ENCODE measurements around the gene NANP.
"Not testable (repeated sequence)": the region's sequence is repeated elsewhere in the genome, so short reads cannot be mapped to it uniquely, and the experiment has no call there.

NANP gene

DNA sequence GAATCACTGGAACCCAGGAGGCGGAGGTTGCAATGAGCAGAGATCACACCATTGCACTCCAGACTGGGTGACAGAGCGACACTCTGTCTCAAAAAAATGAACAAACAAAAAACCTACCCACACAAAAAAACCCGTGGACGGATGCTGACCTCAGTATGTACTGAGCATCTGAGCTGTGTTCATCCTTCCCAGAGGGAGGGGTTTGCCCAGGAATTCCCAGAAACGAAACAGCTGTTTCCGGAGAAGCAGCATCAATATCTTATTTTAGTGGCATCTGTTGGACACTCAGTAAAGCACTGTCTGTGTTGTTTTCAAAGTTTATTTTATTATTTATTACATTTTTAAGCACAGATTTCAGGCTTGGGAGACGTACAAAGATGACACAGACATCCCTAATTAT is 18.7 kb downstream of the NANP start:
- DNase-seq = no peak

- no peak for DNase-seq
Observed at GRCh38 chr20:25604611-25605010, 19.2 kb downstream of the NANP start.

GRCh38 chr20:25602914-25603309 is 20.9 kb downstream of the NANP start:
- DNase-seq = not testable (repeated sequence)

DNA sequence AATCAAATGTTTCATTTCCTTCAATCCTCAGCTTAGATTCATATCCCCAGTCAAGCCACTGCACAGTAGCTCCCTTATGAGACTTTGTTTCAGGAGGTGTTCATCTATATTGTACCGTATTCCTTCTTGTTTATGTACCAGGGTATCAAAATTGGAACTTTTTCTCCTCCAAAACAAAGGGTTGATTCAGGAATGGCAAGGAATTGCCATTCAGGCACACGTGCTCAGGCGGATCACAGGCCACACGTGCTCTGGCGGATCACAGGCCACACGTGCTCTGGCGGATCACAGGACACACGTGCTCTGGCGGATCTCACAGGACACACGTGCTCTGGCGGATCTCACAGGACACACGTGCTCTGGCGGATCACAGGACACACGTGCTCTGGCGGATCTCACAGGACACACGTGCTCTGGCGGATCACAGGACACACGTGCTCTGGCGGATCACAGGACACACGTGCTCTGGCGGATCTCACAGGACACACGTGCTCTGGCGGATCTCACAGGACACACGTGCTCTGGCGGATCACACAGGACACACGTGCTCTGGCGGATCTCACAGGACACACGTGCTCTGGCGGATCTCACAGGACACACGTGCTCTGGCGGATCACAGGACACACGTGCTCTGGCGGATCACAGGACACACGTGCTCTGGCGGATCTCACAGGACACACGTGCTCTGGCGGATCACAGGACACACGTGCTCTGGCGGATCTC is 21.5 kb downstream of the NANP start:
- DNase-seq = not testable (repeated sequence)

- DNase-seq = no peak
Observed at GRCh38 chr20:25601659-25602058, 22.2 kb downstream of the NANP start.

- no peak for DNase-seq
Observed at GRCh38 chr20:25600632-25601031, 23.2 kb downstream of the NANP start.

- DNase-seq = no peak
Observed at GRCh38 chr20:25592135-25592852, 31.5 kb downstream of the NANP start.

GRCh38 chr20:25590778-25591177 is 33.0 kb downstream of the NANP start:
- DNase-seq = not testable (repeated sequence)

DNA sequence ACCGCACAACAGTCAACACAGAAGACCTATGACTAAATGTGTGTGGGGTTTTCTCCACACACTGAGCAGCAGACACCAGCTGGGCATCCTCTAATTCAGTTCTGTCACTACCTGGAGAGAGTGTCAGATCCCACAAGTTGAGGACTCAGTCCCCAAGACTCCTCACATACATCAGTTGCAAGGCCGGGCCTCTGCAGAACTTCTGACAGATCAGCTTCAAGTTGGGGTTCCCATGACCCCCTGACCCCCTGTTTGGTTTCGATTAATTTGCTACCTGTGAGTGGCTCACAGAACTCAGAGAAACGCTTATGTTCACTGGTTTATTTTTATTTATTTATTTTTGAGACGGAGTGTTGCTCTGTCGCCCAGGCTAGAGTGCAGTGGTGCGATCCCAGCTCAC is 35.3 kb downstream of the NANP start:
- DNase-seq = no peak

GRCh38 chr20:25587536-25587935 is 36.3 kb downstream of the NANP start:
- DNase-seq = no peak

GRCh38 chr20:25586877-25587276 is 36.9 kb downstream of the NANP start:
- DNase-seq = no peak

- peak; percentile 76 for DNase-seq
Observed at GRCh38 chr20:25584905-25585704, 38.7 kb downstream of the NANP start, which contains the start of gene NINL. Gene NINL, minus strand, starts transcription at chr20:25585531. Its CDS starts 58,944 bp downstream, at chr20:25526587.

GRCh38 chr20:25583607-25584006 is 40.2 kb downstream of the NANP start:
- not testable (repeated sequence) for DNase-seq

DNA sequence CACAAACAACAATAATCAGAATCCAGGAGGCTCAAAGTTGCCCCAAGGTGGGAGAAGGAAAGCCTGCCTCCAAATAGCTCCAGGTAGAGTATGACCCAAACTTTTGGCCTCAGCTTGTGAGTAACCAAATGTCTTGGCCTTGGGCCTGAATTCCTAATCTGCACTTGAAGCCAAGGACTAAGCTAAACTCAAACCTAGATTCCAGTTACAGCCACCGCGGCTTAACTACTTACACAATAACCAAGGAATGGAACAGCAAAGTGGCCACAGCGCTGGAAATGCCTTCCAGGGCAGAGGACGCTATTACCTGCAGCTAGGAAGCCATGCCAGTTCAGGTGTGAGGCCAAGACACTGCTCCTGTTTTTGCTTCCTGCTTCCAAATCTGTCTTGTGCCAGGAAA is 43.1 kb downstream of the NANP start:
- DNase-seq = no peak

DNA sequence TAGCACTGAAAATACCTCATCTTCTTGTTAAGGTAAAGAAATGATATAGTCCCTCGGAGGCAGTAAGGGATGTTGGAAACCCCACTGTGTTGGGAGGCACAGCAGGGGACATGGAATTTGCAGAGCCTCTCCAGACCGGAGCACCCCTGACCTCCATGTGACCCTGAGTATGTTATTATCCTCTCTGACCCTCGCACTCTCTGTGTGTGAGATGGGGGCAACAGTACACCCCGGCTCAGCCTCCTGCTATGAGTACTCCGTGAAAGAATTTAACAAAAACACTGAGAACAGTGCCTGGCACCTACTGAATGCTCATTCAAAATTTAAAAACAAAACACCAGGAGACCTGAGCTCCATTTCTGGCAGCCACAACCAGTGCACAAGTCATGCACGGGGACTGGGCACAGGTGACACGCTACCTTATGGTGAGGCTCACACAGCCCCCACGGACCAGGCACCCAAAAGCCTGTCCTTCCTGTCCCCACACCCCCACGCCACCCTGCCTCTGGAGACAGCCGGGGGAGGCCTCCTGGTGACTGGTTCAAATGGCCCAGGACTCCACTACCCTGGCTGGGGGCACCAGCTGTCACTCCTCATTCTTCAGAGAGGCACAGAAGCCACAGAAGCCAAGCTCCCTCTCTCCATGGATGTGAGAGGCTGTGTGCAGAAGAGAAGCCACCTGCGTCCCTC is 44.6 kb downstream of the NANP start:
- no peak for DNase-seq

- no peak for DNase-seq
Observed at GRCh38 chr20:25576783-25577530, 46.9 kb downstream of the NANP start.

DNA sequence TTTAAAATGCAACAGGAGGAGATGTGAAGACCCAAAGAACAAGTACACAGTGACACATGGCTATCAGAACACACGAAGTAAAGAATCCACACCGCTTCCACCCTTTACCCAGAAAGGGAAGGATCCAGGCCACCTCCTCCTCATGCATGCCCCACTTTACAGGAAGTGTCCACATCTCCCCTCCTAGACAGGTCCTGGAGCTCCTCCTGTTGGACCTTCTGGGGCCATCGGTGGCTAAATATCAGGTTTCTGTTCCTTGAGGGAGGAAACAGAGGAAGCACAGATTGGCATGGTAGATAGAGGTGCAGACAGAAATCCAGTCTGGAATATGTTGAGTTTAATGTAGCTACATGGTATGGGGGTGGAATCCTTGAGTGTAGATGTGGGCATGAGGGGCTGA is 49.4 kb downstream of the NANP start:
- no peak for DNase-seq

- no peak for DNase-seq
Observed at GRCh38 chr20:25573288-25574251, 50.2 kb downstream of the NANP start.

GRCh38 chr20:25571817-25572216 is 52.0 kb downstream of the NANP start:
- peak; percentile 37 for DNase-seq

DNA sequence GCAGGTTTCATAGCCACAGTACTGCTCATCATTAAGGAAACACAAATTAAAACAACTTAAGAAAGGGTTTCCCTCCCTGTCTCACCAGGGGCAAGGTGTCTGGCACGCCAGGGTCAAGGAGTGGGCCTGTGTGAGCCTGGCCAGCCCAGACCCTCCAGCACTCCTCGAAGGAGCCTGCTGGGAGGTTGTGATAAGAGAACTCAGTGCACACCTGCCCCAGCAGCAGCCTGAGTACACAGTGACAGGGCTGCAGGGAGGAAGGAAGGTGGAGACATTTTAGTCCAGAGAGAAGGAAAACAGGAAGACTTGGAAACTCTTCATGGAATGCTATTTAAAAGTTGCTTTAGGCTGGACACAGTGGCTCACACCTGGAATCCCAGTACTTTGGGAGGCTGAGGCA is 52.6 kb downstream of the NANP start:
- no peak for DNase-seq

GRCh38 chr20:25570148-25570530 is 53.7 kb downstream of the NANP start:
- DNase-seq = no peak

All from NCI-H774 (cell line).